Activated B cell treated with CpG ODN at 0.5 μM for 24 hours (primary cell): ENCODE data around the gene SERTAD4. TPM values are rescaled to one million over a fixed set of nuclear protein-coding genes. Genes with fewer than 3 reads are reported as not detected.
A peak's percentile ranks its signal among the peaks of the same experiment; 100 is the strongest.

ENCODE experiments used
- ATAC-seq: fragments of 200-7000 bp; cut with Tn5 transposase; one replicate; pipeline ENCODE4 v1.10.0; 2021; ENCODE audit warnings: low read depth, mild to moderate bottlenecking, moderate library complexity
- CTCF ChIA-PET: fragments of 350-600 bp; sonication (Branson Sonifier 250); formaldehyde crosslinking; loops from one replicate; lab custom pipeline; 2021; ENCODE audit warnings: antibody characterized with exemption; lab: Charles Lee
- POLR2A ChIA-PET: fragments of 350-600 bp; sonication (Branson Sonifier 250); formaldehyde crosslinking; loops from one replicate; lab custom pipeline; 2021; ENCODE audit warnings: antibody characterized with exemption; lab: Charles Lee
- DNase-seq: peaks from one replicate; pipeline ENCODE4 v3.0.0; 2022
- H3K27ac Mint-ChIP-seq: one replicate; pipeline ENCODE4 v1.8.0; 2020; ENCODE audit warnings: mixed read lengths
- H3K27me3 Mint-ChIP-seq: one replicate; pipeline ENCODE4 v1.8.0; 2021; ENCODE audit warnings: mixed read lengths
- H3K36me3 Mint-ChIP-seq: one replicate; pipeline ENCODE4 v1.8.0; 2021; ENCODE audit warnings: low read depth, mixed read lengths
- H3K4me1 Mint-ChIP-seq: one replicate; pipeline ENCODE4 v1.8.0; 2021; ENCODE audit warnings: mixed read lengths
- H3K4me3 Mint-ChIP-seq: one replicate; pipeline ENCODE4 v1.8.0; 2020; ENCODE audit warnings: mild to moderate bottlenecking, mixed read lengths
- H3K9me3 Mint-ChIP-seq: one replicate; pipeline ENCODE4 v1.8.0; 2020; ENCODE audit warnings: mixed read lengths
- CTCF ChIP-seq: fragments of 200-600 bp; IDR thresholded peaks from one replicate; pipeline ENCODE4 v1.8.0; 2022; ENCODE audit warnings: antibody characterized with exemption, mild to moderate bottlenecking
- intact Hi-C: fragments of 100-400 bp; cut with micrococcal nuclease; formaldehyde crosslinking; loops from one replicate; pipeline ENCODE4 v1.15.1; 2024
- total RNA-seq: library from RNA; stranded (reverse); gene quantifications from 2 replicates; pipeline ENCODE4 v1.2.3, GENCODE V29; 2022

SERTAD4 gene
- total RNA-seq, 1 donor from 2014 or later, result not detected

GRCh38 chr1:210246447-210246846 lies 13.9 kb downstream of the SERTAD4 start:
- no peaks in the 10 kb centered on the region for H3K9me3 Mint-ChIP-seq
- POLR2A ChIA-PET, result no interaction called here
- DNase-seq (no peak), ATAC-seq (no peak)
- TF ChIP-seq CTCF, result no peak
- no peak overlapping the region for H3K27ac Mint-ChIP-seq
- intact Hi-C loops, result no loop called here
- CTCF ChIA-PET, result no interaction called here
- H3K4me1 Mint-ChIP-seq, result peaks cover 20% of the 10 kb centered on the region
- peaks cover 45% of the 10 kb centered on the region for H3K27me3 Mint-ChIP-seq
- no peaks in the 10 kb centered on the region for H3K36me3 Mint-ChIP-seq
- H3K4me3 Mint-ChIP-seq, result no peak overlapping the region

- no peak overlapping the region for H3K4me3 Mint-ChIP-seq
- intact Hi-C loops, result no loop called here
- H3K9me3 Mint-ChIP-seq, result no peaks in the 10 kb centered on the region
- ATAC-seq, result no peak
- no peak overlapping the region for H3K27ac Mint-ChIP-seq
- ChIA-PET POLR2A (interaction anchor here (0.8 kb wide), 1 partner anchor 1010 kb away, joined by 3 read pairs; no protein-coding TSS in a partner anchor), CTCF (no interaction called here)
- H3K36me3 Mint-ChIP-seq, result no peaks in the 10 kb centered on the region
- DNase-seq, result no peak
- H3K27me3 Mint-ChIP-seq, result peaks cover 39% of the 10 kb centered on the region
- no peak for TF ChIP-seq CTCF
- peaks cover 29% of the 10 kb centered on the region for H3K4me1 Mint-ChIP-seq
These were observed 15.7 kb downstream of the SERTAD4 start for GRCh38 chr1:210248341-210248740.

GRCh38 chr1:210250665-210250997 lies 18.0 kb downstream of the SERTAD4 start:
- intact Hi-C loops, result loop anchor here (1.0 kb wide), 1 partner anchor 19 kb away; no protein-coding TSS in a partner anchor
- CTCF ChIA-PET, result interaction anchor here (0.8 kb wide), 1 partner anchor 152 kb away, joined by 3 read pairs; no protein-coding TSS in a partner anchor
- no peak overlapping the region for H3K27ac Mint-ChIP-seq

GRCh38 chr1:210250998-210251679 lies 18.5 kb downstream of the SERTAD4 start:
- POLR2A ChIA-PET, result interaction anchor here (0.9 kb wide), 1 partner anchor 155 kb away, joined by 4 read pairs; no protein-coding TSS in a partner anchor
- no peak for TF ChIP-seq CTCF
- H3K36me3 Mint-ChIP-seq, result no peaks in the 10 kb centered on the region
- peak; percentile 78 for ATAC-seq
- DNase-seq, result peak; percentile 31
- CTCF ChIA-PET, result interaction anchor here (0.8 kb wide), 1 partner anchor 152 kb away, joined by 3 read pairs; no protein-coding TSS in a partner anchor
- peaks cover 42% of the 10 kb centered on the region for H3K27me3 Mint-ChIP-seq
- no peaks in the 10 kb centered on the region for H3K9me3 Mint-ChIP-seq
- H3K4me3 Mint-ChIP-seq, result peak overlapping the region; percentile 77
- no peak overlapping the region for H3K27ac Mint-ChIP-seq
- peaks cover 28% of the 10 kb centered on the region for H3K4me1 Mint-ChIP-seq
- intact Hi-C loops, result loop anchor here (1.0 kb wide), 1 partner anchor 20 kb away; no protein-coding TSS in a partner anchor

More at GRCh38 chr1:210250665-210250997, 18.0 kb downstream of the SERTAD4 start:
- DNase-seq, result no peak
- no peaks in the 10 kb centered on the region for H3K36me3 Mint-ChIP-seq
- POLR2A ChIA-PET, result interaction anchor here (0.9 kb wide), 1 partner anchor 155 kb away, joined by 4 read pairs; no protein-coding TSS in a partner anchor
- peaks cover 42% of the 10 kb centered on the region for H3K27me3 Mint-ChIP-seq
- H3K4me3 Mint-ChIP-seq, result peak overlapping the region; percentile 77
- no peak for TF ChIP-seq CTCF
- H3K4me1 Mint-ChIP-seq, result peaks cover 29% of the 10 kb centered on the region
- H3K9me3 Mint-ChIP-seq, result no peaks in the 10 kb centered on the region
- ATAC-seq, result peak; percentile 50
